Gastrocnemius medialis (tissue), 4 donors: ENCODE data around the gene UPF3A.

Experiments
- POLR2A ChIP-seq, 2 donors: fragments of 450-650 bp; IDR thresholded peaks; one replicate each; pipeline ENCODE4 v1.6.1; 2017; ENCODE audit warnings: antibody characterized with exemption in 2 of 2, mild to moderate bottlenecking in 2 of 2, moderate library complexity in 2 of 2
- TF ChIP-seq, protein P1 (sequence below), 5 experiments: fragments of 450-650 bp in 3 of 5; fragments of 200-600 bp in 2 of 5; sonication (generic) in 2 of 5; IDR thresholded peaks in 4 of 5; conservative IDR thresholded peaks in 1 of 5; 1 replicate in 4 of 5; 2 replicates in 1 of 5; pipeline ENCODE4 v1.5.1; 2016 to 2019; ENCODE audit warnings: antibody characterized with exemption in 5 of 5, mild to moderate bottlenecking in 3 of 5, moderate library complexity in 3 of 5

DNA sequence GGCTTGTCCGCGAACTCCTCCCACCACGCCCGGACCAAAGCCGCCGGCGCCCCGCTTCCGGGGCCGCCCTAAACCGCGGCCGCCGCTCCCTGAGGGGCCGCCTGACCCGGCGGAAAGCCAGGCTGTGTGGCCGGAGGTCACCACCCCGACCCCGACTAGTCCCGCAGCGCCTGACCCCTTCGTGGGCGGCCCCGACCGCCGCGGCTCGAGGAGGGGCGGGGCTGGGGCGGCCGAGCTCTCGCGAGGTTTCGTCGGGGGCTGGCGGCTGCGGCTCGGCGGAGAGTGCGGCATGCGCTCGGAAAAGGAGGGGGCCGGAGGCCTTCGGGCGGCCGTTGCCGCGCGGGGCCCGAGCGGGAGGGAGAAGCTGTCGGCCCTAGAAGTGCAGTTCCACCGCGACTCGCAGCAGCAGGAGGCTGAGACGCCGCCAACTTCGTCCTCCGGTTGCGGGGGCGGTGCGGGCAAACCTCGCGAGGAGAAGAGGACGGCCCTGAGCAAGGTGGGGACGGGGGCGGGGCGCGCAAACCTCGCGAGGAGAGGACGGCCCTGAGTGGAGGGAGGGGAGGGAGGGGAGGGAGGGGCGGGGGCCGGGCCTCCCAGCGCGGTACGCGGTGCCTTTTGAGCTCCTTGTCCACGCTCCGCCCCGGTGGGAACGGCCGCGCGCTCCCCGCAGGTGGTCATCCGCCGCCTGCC, at the start of gene UPF3A:
- TF ChIP-seq, protein P1, sequence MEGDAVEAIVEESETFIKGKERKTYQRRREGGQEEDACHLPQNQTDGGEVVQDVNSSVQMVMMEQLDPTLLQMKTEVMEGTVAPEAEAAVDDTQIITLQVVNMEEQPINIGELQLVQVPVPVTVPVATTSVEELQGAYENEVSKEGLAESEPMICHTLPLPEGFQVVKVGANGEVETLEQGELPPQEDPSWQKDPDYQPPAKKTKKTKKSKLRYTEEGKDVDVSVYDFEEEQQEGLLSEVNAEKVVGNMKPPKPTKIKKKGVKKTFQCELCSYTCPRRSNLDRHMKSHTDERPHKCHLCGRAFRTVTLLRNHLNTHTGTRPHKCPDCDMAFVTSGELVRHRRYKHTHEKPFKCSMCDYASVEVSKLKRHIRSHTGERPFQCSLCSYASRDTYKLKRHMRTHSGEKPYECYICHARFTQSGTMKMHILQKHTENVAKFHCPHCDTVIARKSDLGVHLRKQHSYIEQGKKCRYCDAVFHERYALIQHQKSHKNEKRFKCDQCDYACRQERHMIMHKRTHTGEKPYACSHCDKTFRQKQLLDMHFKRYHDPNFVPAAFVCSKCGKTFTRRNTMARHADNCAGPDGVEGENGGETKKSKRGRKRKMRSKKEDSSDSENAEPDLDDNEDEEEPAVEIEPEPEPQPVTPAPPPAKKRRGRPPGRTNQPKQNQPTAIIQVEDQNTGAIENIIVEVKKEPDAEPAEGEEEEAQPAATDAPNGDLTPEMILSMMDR (IDR thresholded peaks at IDR 0.05 in 4 of 5, conservative IDR thresholded peaks at IDR 0.05 in 1 of 5) = no peak
- TF ChIP-seq POLR2A (IDR thresholded peaks at IDR 0.05) = peak; percentile 81 to 82
